Sigmoid colon (tissue), 4 donors: Measurements from ENCODE around the gene CABLES2.

Source experiments
- POLR2A ChIP-seq, 2 donors: fragments of 450-650 bp; IDR thresholded peaks; one replicate each; pipeline ENCODE4 v1.6.1; 2016; ENCODE audit warnings: antibody characterized with exemption in 2 of 2, mild to moderate bottlenecking in 2 of 2, moderate library complexity in 2 of 2
- POLR2AphosphoS5 ChIP-seq, 4 donors: sonication (generic); formaldehyde crosslinking; IDR thresholded peaks; one replicate each; pipeline ENCODE4 v1.6.1; 2017; ENCODE audit warnings: antibody characterized with exemption in 4 of 4
- TF ChIP-seq, protein P1 (sequence below), 4 experiments: fragments of 450-650 bp in 3 of 4; fragments of 200-600 bp in 1 of 4; IDR thresholded peaks; one replicate each; pipeline ENCODE4 v1.5.1; 2016 to 2019; ENCODE audit warnings: antibody characterized with exemption in 4 of 4, mild to moderate bottlenecking in 3 of 4, moderate library complexity in 2 of 4

GRCh38 chr20:62368392-62368975, 38.6 kb downstream of the CABLES2 start:
- TF ChIP-seq POLR2A (IDR thresholded peaks at IDR 0.05) (peak in 1 of 2 donors; percentile 34), POLR2AphosphoS5 (IDR thresholded peaks at IDR 0.05) (peak; percentile 34 to 68 (median 50))
- TF ChIP-seq, protein P1, sequence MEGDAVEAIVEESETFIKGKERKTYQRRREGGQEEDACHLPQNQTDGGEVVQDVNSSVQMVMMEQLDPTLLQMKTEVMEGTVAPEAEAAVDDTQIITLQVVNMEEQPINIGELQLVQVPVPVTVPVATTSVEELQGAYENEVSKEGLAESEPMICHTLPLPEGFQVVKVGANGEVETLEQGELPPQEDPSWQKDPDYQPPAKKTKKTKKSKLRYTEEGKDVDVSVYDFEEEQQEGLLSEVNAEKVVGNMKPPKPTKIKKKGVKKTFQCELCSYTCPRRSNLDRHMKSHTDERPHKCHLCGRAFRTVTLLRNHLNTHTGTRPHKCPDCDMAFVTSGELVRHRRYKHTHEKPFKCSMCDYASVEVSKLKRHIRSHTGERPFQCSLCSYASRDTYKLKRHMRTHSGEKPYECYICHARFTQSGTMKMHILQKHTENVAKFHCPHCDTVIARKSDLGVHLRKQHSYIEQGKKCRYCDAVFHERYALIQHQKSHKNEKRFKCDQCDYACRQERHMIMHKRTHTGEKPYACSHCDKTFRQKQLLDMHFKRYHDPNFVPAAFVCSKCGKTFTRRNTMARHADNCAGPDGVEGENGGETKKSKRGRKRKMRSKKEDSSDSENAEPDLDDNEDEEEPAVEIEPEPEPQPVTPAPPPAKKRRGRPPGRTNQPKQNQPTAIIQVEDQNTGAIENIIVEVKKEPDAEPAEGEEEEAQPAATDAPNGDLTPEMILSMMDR (IDR thresholded peaks at IDR 0.05) = no peak
